Peyer's patch (tissue), 4 donors: ENCODE measurements around the gene TOMM34. TPM values are rescaled to one million over a fixed set of nuclear protein-coding genes. Genes with fewer than 3 reads are reported as not detected.

Experiments used
- DNase-seq, 3 donors: peaks; one replicate each; pipeline ENCODE4 v3.0.0-alpha.2; 2017 to 2019
- H3K27ac ChIP-seq, 4 donors: fragments of 200-600 bp; sonication (generic); one replicate each; pipeline ENCODE4 v1.5.1; 2016 to 2019
- H3K27me3 ChIP-seq, 2 donors: fragments of 200-600 bp; sonication (generic); one replicate each; pipeline ENCODE4 v1.5.1; 2019
- H3K36me3 ChIP-seq, 3 donors: fragments of 200-600 bp; sonication (generic); one replicate each; pipeline ENCODE4 v1.5.1; 2016 to 2019
- H3K4me1 ChIP-seq, 4 donors: fragments of 200-600 bp; sonication (generic); one replicate each; pipeline ENCODE4 v1.5.1; 2016 to 2019
- H3K4me3 ChIP-seq, 4 donors: fragments of 200-600 bp; sonication (generic); 1 replicate in 3 of 4; 2 replicates in 1 of 4; pipeline ENCODE4 v1.5.1; 2016 to 2019; ENCODE audit warnings: mild to moderate bottlenecking in 1 of 4
- H3K9me3 ChIP-seq, 4 donors: fragments of 200-600 bp; sonication (generic); one replicate each; pipeline ENCODE4 v1.5.1; 2016 to 2019; ENCODE audit warnings: mild to moderate bottlenecking in 1 of 4
- POLR2A ChIP-seq, 2 donors: fragments of 450-650 bp; IDR thresholded peaks; one replicate each; pipeline ENCODE4 v1.5.1; 2017; ENCODE audit warnings: antibody characterized with exemption in 2 of 2, mild to moderate bottlenecking in 2 of 2, moderate library complexity in 2 of 2
- total RNA-seq, 4 donors: library from RNA; depleted of rRNA; stranded (reverse); fragments of >200 nt; gene quantifications; one replicate each; pipeline ENCODE4 v1.1.0, GENCODE V29; 2016
- TF ChIP-seq, protein P1 (sequence below), 6 experiments: fragments of 450-650 bp in 4 of 6; fragments of 200-600 bp in 2 of 6; sonication (generic) in 1 of 6; IDR thresholded peaks; one replicate each; pipeline ENCODE4 v1.5.1; 2017 to 2019; ENCODE audit warnings: antibody characterized with exemption in 6 of 6, mild to moderate bottlenecking in 3 of 6, moderate library complexity in 1 of 6

The TOMM34 gene
- total RNA-seq, 4 donors from 2014 or later: 8.4 to 19.0 (median 12.2) TPM

DNA sequence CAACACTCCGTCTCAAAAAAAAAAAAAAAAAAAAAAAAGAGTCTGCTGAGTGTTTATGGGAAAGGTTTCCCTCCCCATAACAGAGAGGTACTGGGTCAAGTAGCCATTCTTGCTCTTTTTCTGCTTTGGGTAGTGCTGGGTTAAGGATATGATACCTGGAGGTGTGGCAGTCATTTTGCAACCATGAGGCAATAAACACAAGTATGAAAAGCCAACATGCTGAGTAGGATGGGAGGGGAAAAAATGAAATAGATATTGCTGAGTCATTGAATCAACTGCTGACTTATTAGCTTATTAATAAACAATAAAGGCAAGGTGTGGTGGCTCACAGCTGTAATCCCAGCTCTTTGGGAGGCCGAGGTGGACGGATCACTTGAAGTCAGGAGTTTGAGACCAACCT lies 2.3 kb upstream of the TOMM34 start:
- no peak for DNase-seq
- no peak for TF ChIP-seq POLR2A (IDR thresholded peaks at IDR 0.05)
- TF ChIP-seq, protein P1, sequence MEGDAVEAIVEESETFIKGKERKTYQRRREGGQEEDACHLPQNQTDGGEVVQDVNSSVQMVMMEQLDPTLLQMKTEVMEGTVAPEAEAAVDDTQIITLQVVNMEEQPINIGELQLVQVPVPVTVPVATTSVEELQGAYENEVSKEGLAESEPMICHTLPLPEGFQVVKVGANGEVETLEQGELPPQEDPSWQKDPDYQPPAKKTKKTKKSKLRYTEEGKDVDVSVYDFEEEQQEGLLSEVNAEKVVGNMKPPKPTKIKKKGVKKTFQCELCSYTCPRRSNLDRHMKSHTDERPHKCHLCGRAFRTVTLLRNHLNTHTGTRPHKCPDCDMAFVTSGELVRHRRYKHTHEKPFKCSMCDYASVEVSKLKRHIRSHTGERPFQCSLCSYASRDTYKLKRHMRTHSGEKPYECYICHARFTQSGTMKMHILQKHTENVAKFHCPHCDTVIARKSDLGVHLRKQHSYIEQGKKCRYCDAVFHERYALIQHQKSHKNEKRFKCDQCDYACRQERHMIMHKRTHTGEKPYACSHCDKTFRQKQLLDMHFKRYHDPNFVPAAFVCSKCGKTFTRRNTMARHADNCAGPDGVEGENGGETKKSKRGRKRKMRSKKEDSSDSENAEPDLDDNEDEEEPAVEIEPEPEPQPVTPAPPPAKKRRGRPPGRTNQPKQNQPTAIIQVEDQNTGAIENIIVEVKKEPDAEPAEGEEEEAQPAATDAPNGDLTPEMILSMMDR (IDR thresholded peaks at IDR 0.05): no peak
- H3K9me3 ChIP-seq: no peaks in the 10 kb centered on the region
- H3K27me3 ChIP-seq: no peaks in the 10 kb centered on the region
- peaks cover 0 to 14% (median 2%) of the 10 kb centered on the region in 4 donors for H3K4me1 ChIP-seq
- H3K4me3 ChIP-seq: no peak overlapping the region
- no peak overlapping the region for H3K27ac ChIP-seq
- no peaks in the 10 kb centered on the region for H3K36me3 ChIP-seq

DNA sequence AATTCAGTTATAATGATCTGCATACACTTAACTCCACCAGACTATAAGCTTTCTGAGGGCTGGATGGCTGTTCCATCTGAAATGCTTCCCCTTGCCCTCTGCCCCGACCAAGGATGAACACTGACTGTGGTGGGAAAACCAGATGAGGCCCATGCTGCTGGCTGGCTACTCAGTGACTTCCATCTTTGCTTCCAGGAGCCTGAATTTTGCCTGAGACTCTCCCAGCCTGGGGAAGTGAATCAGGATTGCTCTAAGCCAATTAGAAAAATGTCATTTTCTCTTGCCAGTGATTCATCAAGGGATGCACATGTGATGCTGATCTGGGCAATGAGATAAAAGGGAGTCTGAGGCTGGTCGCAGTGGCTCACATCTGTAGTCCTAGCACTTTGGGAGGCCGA lies 1.7 kb upstream of the TOMM34 start:
- Histone ChIP-seq H3K9me3 (no peaks in the 10 kb centered on the region), H3K27ac (no peak overlapping the region), H3K4me3 (no peak overlapping the region), H3K4me1 (peaks cover 0 to 14% (median 2%) of the 10 kb centered on the region in 4 donors), H3K27me3 (no peaks in the 10 kb centered on the region), H3K36me3 (no peaks in the 10 kb centered on the region)
- no peak for TF ChIP-seq POLR2A (IDR thresholded peaks at IDR 0.05)
- TF ChIP-seq, protein P1 (IDR thresholded peaks at IDR 0.05): no peak
- DNase-seq: no peak

DNA sequence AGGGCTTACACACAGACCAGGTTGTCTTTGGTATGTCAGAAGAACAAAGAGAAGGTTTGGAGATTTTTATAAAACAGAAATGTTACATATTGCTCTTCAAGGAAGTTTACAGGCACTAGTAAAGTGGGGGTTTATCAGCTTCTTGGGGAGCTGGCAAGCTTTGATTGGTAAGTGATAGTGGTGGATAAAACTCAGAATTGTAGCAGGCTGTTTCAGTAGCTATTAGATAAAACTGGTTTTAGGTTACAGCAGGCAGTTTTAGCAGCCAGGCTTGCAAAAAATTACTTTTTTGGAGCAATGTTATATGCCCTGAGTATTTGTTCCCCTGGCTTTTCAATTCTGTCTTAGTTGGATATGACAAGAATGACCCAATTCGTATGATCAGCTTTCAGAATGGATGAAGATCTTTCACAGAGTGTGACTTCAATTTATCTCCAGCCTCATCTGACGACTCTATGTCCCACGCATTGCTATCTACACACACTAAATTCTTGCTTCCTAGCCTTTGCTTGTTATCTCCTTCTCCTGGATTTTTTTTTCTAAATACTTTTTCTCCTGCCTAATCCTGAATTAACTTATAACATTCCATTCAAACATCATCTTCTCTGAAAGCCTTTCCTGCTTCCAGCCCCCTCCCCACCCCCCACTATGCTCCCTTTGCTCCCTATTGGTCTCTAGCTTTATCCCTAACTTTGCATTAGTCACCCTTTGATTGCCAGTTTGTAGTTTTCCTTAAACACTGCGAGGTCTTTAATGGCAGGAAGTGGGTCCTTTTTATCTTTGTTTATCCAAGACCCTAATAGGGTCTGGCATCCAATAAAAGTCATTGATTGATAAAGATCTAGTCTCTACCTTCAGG lies 1.0 kb upstream of the TOMM34 start:
- peaks cover 0 to 14% (median 2%) of the 10 kb centered on the region in 4 donors for H3K4me1 ChIP-seq
- no peak for TF ChIP-seq POLR2A (IDR thresholded peaks at IDR 0.05)
- TF ChIP-seq, protein P1 (IDR thresholded peaks at IDR 0.05): no peak
- H3K36me3 ChIP-seq: no peaks in the 10 kb centered on the region
- no peak for DNase-seq
- H3K27me3 ChIP-seq: no peaks in the 10 kb centered on the region
- H3K27ac ChIP-seq: no peak overlapping the region
- no peak overlapping the region for H3K4me3 ChIP-seq
- H3K9me3 ChIP-seq: no peaks in the 10 kb centered on the region

DNA sequence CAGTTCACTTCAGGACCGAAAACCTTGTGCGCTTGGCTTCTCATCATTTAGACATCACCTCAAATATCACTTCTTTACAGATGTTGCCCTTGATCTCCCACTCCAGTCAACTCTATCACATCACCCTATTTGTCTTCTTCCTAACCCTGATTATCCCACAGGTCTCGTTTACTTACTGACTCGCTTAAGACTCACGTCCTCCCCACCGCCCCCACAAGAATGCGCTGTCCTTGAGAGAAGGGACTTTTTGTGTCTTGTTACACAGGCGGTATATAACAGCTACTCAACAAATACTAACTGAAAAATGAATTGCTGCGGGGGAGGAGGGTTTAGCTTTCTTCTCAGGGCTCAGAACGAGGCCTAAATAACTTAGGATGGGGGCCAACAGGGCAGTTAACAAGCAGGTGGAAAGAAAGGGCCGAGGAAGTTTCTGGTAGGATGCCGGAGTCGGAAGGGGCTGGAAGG lies 527 bp downstream of the TOMM34 start:
- DNase-seq: peak in 2 of 3 donors; percentile 58 to 63
- Histone ChIP-seq H3K4me3 (peak overlapping the region; percentile 76 to 89 (median 79)), H3K36me3 (peaks cover 0 to 16% (median 0%) of the 10 kb centered on the region in 3 donors), H3K4me1 (peaks cover 0 to 14% (median 2%) of the 10 kb centered on the region in 4 donors), H3K27me3 (no peaks in the 10 kb centered on the region), H3K9me3 (no peaks in the 10 kb centered on the region), H3K27ac (peak overlapping the region; percentile 61 to 91 (median 78))
- no peak for TF ChIP-seq POLR2A (IDR thresholded peaks at IDR 0.05)
- TF ChIP-seq, protein P1 (IDR thresholded peaks at IDR 0.05): peak in 1 of 6 experiments; percentile 13

DNA sequence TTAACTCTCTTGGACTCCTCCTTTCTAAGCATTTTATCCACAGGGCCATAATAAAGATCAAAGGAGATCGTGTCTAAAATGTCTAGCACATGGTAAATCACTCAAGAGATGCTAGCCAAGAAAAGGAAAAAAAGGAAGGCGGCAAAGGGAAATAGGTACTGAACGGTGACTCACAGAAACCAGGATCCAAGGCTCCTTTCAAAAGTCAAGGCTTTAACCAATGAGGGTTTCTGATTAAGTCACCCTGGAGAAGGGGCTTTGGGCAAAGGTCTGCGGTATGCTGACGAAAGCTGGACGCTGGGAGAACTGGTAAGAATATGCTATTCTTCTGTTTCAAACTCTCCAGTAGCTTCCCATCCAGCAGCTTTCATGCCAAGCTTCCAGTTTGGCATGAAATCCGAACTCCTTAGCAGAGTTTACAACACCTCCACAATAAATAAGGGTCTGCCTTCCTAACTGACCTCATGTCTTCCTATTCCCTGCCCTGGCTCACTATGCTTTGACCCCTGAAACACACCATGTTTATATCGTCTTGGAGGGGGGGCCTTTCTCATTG lies 1.0 kb downstream of the TOMM34 start:
- TF ChIP-seq, protein P1 (IDR thresholded peaks at IDR 0.05): no peak
- TF ChIP-seq POLR2A (IDR thresholded peaks at IDR 0.05): no peak
- H3K27me3 ChIP-seq: no peaks in the 10 kb centered on the region
- H3K36me3 ChIP-seq: peaks cover 0 to 21% (median 0%) of the 10 kb centered on the region in 3 donors
- peaks cover 0 to 14% (median 2%) of the 10 kb centered on the region in 4 donors for H3K4me1 ChIP-seq
- no peaks in the 10 kb centered on the region for H3K9me3 ChIP-seq
- DNase-seq: peak in 1 of 3 donors; percentile 25
- peak overlapping the region in 3 of 4 donors; percentile 61 to 91 (median 79) for H3K27ac ChIP-seq
- H3K4me3 ChIP-seq: peak overlapping the region; percentile 76 to 89 (median 79)
